Spleen (tissue), 11 donors: Measurements from ENCODE around the gene DSCAML1. TPM values are rescaled to one million over a fixed set of nuclear protein-coding genes. Genes with fewer than 3 reads are reported as not detected.

Experiments
- DNase-seq: peaks from one replicate; pipeline ENCODE4 v3.0.0-alpha.2; 2020
- H3K27ac ChIP-seq, 8 donors: fragments of 200-600 bp; sonication (generic) in 7 of 8; 1 replicate in 4 of 8; 2 replicates in 4 of 8; pipeline versions ENCODE4 v1.5.0 to v1.8.0; 2016 to 2021; ENCODE audit warnings: inconsistent platforms in 4 of 8, mild to moderate bottlenecking in 4 of 8, moderate library complexity in 1 of 8
- H3K27me3 ChIP-seq, 7 donors: fragments of 200-600 bp; sonication (generic) in 6 of 7; replicated peaks in 1 of 7; 1 replicate in 4 of 7; 2 replicates in 3 of 7; pipeline versions ENCODE4 v1.5.0 to v1.8.0; 2016 to 2021; ENCODE audit warnings: inconsistent platforms in 3 of 7, mild to moderate bottlenecking in 1 of 7
- H3K36me3 ChIP-seq, 6 donors: fragments of 200-600 bp; sonication (generic) in 5 of 6; 1 replicate in 4 of 6; 2 replicates in 2 of 6; pipeline versions ENCODE4 v1.5.0 to v1.8.0; 2016 to 2021; ENCODE audit warnings: inconsistent platforms in 2 of 6
- H3K4me1 ChIP-seq, 6 donors: fragments of 200-600 bp; sonication (generic) in 5 of 6; 1 replicate in 3 of 6; 2 replicates in 3 of 6; pipeline versions ENCODE4 v1.5.0 to v1.8.0; 2016 to 2021; ENCODE audit warnings: inconsistent platforms in 3 of 6
- H3K4me3 ChIP-seq, 8 donors: fragments of 200-600 bp; sonication (generic) in 7 of 8; 1 replicate in 4 of 8; 2 replicates in 4 of 8; pipeline versions ENCODE4 v1.5.0 to v1.8.0; 2016 to 2021; ENCODE audit warnings: inconsistent platforms in 4 of 8, mild to moderate bottlenecking in 4 of 8, moderate library complexity in 2 of 8
- H3K9me3 ChIP-seq, 8 donors: fragments of 200-600 bp; sonication (generic) in 7 of 8; 1 replicate in 4 of 8; 2 replicates in 4 of 8; pipeline versions ENCODE4 v1.5.0 to v1.8.0; 2016 to 2021; ENCODE audit warnings: inconsistent platforms in 4 of 8
- POLR2A ChIP-seq, 3 donors: fragments of 450-650 bp; IDR thresholded peaks; one replicate each; pipeline ENCODE4 v1.5.1; 2017; ENCODE audit warnings: antibody characterized with exemption in 3 of 3, mild to moderate bottlenecking in 1 of 3
- POLR2AphosphoS5 ChIP-seq, 3 donors: sonication (generic); formaldehyde crosslinking; IDR thresholded peaks; one replicate each; pipeline ENCODE4 v1.5.1; 2017; ENCODE audit warnings: antibody characterized with exemption in 3 of 3
- WGBS, 5 donors: extraction: QIAGEN DNeasy Blood & Tissue Kit in 3 of 5; methylation state at CpG; one replicate each; pipeline versions ENCODE4 v1.1.5 to v1.1.7; 2013 to 2018; 5-methylcytosine and 5-hydroxymethylcytosine counted together
- intact Hi-C: fragments of 100-400 bp; cut with DNase I; formaldehyde crosslinking; loops from one replicate; pipeline ENCODE4 v1.15.0; 2023; ENCODE audit warnings: low total_unique reads
- polyA plus RNA-seq, 3 donors: library from polyadenylated mRNA; stranded (reverse); fragments of 200-250 nt; gene quantifications; one replicate each; pipeline ENCODE4 v1.2.1, GENCODE V29; 2013
- total RNA-seq, 7 donors: library from RNA; depleted of rRNA in 3 of 7; stranded (reverse); fragments of >200 nt in 3 of 7; fragmentation: NEBNext Ultra II Directional in 4 of 7; extraction: Animal tissue kit (Norgen Biotek cat#: 25700) in 4 of 7; gene quantifications; one replicate each; pipeline versions ENCODE4 v1.1.0 to v1.2.1, GENCODE V29; 2016 to 2021
- TF ChIP-seq, protein P1 (sequence below), 11 experiments: fragments of 200-600 bp in 7 of 11; fragments of 450-650 bp in 4 of 11; sonication (generic) in 4 of 11; IDR thresholded peaks in 8 of 11; conservative IDR thresholded peaks in 3 of 11; 1 replicate in 7 of 11; 2 replicates in 4 of 11; pipeline versions ENCODE4 v1.4.0 to v1.8.0; 2016 to 2021; ENCODE audit warnings: antibody characterized with exemption in 11 of 11, inconsistent platforms in 4 of 11, mild to moderate bottlenecking in 1 of 11
- donor health status: healthy with polysubstance abuse.
- donor health status: DM: no; HTN: no; CAD: no; lungs with moderate emphysema.
- donor health status: DM: no; HTN: no; CAD: no.
- donor health status: Bipolar disorder and iron deficiency.
- donor health status: healthy.
- donor health status: DM: no; HTN: no; CAD: no.
- donor health status: DM: yes; HTN: yes; CAD: no.

DSCAML1 gene
- total and polyA plus RNA-seq, 10 donors: 0.07 to 10.7 (median 2.3) TPM

DNA sequence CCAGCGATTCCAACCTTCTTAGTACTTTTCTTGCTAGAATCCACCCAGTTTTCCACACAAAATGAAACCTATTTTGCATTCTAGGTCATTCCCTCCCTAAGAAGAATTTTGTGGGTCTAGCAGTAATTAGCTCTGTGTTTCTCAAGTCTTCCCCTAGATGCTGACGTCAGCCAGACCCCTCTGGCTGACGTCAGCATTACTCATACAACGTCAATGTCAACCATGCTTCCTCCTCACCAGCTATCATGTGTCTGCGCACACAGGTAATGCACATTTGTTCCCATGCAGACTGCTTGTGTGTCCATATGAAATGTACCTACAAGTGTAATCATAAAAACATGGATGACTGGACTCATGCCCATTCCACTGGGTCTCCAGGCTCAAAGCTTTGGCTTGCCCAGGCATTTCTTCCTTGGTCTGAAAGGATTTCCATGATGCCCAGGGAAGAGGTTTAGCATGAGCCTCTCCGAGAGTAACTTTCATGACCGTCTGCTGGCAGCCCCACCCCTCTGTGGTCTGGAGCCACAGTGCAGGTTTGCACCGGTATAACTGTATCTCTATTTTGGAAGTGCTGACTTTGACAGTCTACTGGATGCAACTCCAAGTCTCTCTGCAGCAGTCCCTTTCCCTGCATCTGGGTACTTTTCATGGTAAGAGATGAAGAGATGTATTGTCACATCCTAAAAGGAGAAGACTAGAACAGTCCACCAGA lies 58.6 kb downstream of the DSCAML1 start:
- no peaks in the 10 kb centered on the region for H3K36me3 ChIP-seq
- no peak for TF ChIP-seq POLR2A (IDR thresholded peaks at IDR 0.05)
- TF ChIP-seq, protein P1, sequence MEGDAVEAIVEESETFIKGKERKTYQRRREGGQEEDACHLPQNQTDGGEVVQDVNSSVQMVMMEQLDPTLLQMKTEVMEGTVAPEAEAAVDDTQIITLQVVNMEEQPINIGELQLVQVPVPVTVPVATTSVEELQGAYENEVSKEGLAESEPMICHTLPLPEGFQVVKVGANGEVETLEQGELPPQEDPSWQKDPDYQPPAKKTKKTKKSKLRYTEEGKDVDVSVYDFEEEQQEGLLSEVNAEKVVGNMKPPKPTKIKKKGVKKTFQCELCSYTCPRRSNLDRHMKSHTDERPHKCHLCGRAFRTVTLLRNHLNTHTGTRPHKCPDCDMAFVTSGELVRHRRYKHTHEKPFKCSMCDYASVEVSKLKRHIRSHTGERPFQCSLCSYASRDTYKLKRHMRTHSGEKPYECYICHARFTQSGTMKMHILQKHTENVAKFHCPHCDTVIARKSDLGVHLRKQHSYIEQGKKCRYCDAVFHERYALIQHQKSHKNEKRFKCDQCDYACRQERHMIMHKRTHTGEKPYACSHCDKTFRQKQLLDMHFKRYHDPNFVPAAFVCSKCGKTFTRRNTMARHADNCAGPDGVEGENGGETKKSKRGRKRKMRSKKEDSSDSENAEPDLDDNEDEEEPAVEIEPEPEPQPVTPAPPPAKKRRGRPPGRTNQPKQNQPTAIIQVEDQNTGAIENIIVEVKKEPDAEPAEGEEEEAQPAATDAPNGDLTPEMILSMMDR (IDR thresholded peaks at IDR 0.05 in 8 of 11, conservative IDR thresholded peaks at IDR 0.05 in 3 of 11): no peak
- peaks cover 0 to 33% (median 0%) of the 10 kb centered on the region in 7 donors for H3K27me3 ChIP-seq
- H3K9me3 ChIP-seq: peaks cover 0 to 12% (median 9%) of the 10 kb centered on the region in 8 donors
- intact Hi-C loops: no loop called here
- peaks cover 0 to 9% (median 0%) of the 10 kb centered on the region in 6 donors for H3K4me1 ChIP-seq
- DNase-seq: peak; percentile 22
- H3K4me3 ChIP-seq: no peak overlapping the region
- WGBS, 5 donors: 59 to 70% (median 65%) methylated on average over 8 of the region's 8 CpGs
- no peak overlapping the region for H3K27ac ChIP-seq

DNA sequence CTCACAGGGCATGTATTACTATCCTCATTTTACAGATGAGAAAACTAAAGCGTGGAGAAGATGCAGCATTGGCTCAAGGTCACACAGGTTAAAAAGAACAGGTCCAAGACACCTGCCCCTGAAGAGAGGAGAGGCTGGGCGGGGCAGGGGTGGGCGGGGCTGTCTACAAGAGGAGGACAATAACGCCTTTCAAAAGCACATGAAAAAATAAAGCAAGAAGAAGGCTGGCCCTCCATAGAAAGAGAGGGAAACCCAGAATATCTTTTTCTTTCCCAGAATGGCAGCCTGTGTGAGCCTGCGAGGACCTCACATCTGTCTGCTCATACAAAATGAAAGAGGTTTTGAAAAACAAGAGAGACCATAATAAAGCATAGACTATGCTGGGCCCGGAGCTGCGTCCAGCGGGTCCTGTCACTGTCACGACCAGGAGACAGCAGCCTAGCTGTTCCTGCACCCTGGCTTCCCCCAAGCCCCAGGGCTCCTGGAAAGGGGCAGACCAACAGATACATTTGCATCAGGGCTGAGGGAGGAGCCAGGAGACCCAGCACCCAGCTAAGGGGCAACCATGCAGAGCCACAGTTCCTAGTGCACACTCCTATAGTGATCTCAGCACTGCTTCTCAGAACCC lies 61.6 kb downstream of the DSCAML1 start:
- Histone ChIP-seq H3K4me3 (no peak overlapping the region), H3K36me3 (no peaks in the 10 kb centered on the region), H3K27ac (no peak overlapping the region), H3K9me3 (no peaks in the 10 kb centered on the region), H3K27me3 (peaks cover 0 to 9% (median 0%) of the 10 kb centered on the region in 7 donors), H3K4me1 (peaks cover 0 to 9% (median 0%) of the 10 kb centered on the region in 6 donors)
- WGBS, 5 donors: 91 to 96% (median 92%) methylated on average over 9 of the region's 9 CpGs
- peak; percentile 47 for DNase-seq
- TF ChIP-seq, protein P1 (IDR thresholded peaks at IDR 0.05 in 8 of 11, conservative IDR thresholded peaks at IDR 0.05 in 3 of 11): no peak
- no peak for TF ChIP-seq POLR2A (IDR thresholded peaks at IDR 0.05)
- TF ChIP-seq POLR2AphosphoS5 (IDR thresholded peaks at IDR 0.05): no peak
- intact Hi-C loops: no loop called here

DNA sequence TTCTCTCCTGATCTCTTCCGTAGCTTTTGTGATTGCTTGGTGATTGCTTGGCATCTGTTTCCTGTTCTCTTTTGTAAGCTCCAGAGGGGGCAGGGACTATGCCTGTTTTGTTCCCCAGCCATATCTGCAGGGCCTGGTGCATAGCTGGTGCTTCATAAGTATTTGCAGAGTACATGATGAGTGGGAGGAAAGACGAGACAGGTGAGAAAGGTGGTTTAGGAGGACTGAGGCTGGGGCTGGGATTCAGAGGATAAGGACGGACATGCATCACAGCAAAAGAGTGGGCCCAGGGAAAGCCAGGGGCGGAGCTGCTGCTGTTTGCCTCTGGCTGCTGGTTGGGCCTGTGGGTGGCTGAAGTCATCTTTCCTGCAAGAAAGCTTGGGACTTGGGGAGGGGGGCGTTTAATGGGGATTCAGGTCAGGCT lies 62.4 kb downstream of the DSCAML1 start:
- DNase-seq: peak; percentile 32
- peaks cover 0 to 6% (median 0%) of the 10 kb centered on the region in 7 donors for H3K27me3 ChIP-seq
- no peak overlapping the region for H3K27ac ChIP-seq
- H3K36me3 ChIP-seq: no peaks in the 10 kb centered on the region
- H3K4me3 ChIP-seq: no peak overlapping the region
- 20 to 29% (median 25%) methylated on average over 5 of the region's 5 CpGs for WGBS, 5 donors
- H3K9me3 ChIP-seq: no peaks in the 10 kb centered on the region
- TF ChIP-seq POLR2AphosphoS5 (IDR thresholded peaks at IDR 0.05) (no peak), POLR2A (IDR thresholded peaks at IDR 0.05) (no peak)
- TF ChIP-seq, protein P1 (IDR thresholded peaks at IDR 0.05 in 8 of 11, conservative IDR thresholded peaks at IDR 0.05 in 3 of 11): no peak
- peaks cover 0 to 9% (median 0%) of the 10 kb centered on the region in 6 donors for H3K4me1 ChIP-seq
- intact Hi-C loops: no loop called here

DNA sequence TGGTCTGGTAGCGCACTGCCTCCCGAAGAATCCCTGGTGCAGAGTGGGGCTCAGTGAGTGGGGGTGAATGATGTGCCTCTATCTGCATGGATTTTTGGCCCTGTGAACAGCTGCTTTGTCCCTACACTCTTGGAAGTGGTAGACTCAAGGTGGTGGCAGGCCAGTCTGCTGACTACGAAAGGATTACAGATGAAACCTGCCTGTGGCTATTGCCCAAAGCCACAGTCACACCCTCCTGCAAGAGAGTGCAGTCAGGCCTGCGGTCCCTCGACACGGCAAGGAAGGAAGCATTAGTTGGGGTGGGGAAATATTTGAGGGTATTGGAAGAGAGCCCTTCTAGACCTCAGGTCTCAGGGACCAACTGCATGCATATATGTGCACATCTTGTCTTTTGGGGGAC lies 63.7 kb downstream of the DSCAML1 start:
- Histone ChIP-seq H3K4me1 (peaks cover 0 to 9% (median 0%) of the 10 kb centered on the region in 6 donors), H3K9me3 (no peaks in the 10 kb centered on the region), H3K36me3 (no peaks in the 10 kb centered on the region), H3K27ac (no peak overlapping the region), H3K4me3 (no peak overlapping the region), H3K27me3 (no peaks in the 10 kb centered on the region)
- WGBS, 5 donors: 52 to 67% (median 63%) methylated on average over 6 of the region's 6 CpGs
- TF ChIP-seq POLR2AphosphoS5 (IDR thresholded peaks at IDR 0.05): no peak
- TF ChIP-seq, protein P1 (IDR thresholded peaks at IDR 0.05 in 8 of 11, conservative IDR thresholded peaks at IDR 0.05 in 3 of 11): no peak
- no peak for TF ChIP-seq POLR2A (IDR thresholded peaks at IDR 0.05)
- intact Hi-C loops: no loop called here
- no peak for DNase-seq
